ENCODE measurements around the gene CDH2.

DNA sequence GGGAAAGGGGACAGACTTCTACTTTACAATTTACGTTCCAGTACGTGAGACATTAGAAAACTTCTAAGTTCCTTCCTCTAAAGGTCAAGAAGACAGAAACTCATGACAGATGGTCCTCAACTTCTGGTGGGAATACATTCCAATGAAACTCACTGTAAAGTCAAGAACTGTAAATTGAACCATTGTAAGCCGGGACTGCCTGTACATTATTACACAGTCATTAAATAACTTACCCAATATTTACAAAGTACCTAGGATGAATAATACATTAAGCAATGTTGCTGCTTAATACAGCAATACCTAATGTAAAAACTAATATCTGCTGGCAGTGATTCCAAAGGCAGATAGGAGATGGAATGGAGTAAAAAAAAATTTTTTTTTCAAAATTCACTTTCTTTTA, 51.9 kb downstream of the CDH2 start:
- TF ChIP-seq GLIS3 (CRISPR knock-in tag; IDR thresholded peaks at IDR 0.05), result no peak
- TF ChIP-seq ZNF8 (CRISPR knock-in tag; IDR thresholded peaks at IDR 0.05), result no peak
- no peak for TF ChIP-seq ZNF70 (CRISPR knock-in tag; IDR thresholded peaks at IDR 0.05)
- TF ChIP-seq ZC3H10 (CRISPR knock-in tag; IDR thresholded peaks at IDR 0.05), result no peak
- TF ChIP-seq, protein P1, sequence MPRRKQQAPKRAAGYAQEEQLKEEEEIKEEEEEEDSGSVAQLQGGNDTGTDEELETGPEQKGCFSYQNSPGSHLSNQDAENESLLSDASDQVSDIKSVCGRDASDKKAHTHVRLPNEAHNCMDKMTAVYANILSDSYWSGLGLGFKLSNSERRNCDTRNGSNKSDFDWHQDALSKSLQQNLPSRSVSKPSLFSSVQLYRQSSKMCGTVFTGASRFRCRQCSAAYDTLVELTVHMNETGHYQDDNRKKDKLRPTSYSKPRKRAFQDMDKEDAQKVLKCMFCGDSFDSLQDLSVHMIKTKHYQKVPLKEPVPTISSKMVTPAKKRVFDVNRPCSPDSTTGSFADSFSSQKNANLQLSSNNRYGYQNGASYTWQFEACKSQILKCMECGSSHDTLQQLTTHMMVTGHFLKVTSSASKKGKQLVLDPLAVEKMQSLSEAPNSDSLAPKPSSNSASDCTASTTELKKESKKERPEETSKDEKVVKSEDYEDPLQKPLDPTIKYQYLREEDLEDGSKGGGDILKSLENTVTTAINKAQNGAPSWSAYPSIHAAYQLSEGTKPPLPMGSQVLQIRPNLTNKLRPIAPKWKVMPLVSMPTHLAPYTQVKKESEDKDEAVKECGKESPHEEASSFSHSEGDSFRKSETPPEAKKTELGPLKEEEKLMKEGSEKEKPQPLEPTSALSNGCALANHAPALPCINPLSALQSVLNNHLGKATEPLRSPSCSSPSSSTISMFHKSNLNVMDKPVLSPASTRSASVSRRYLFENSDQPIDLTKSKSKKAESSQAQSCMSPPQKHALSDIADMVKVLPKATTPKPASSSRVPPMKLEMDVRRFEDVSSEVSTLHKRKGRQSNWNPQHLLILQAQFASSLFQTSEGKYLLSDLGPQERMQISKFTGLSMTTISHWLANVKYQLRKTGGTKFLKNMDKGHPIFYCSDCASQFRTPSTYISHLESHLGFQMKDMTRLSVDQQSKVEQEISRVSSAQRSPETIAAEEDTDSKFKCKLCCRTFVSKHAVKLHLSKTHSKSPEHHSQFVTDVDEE (CRISPR knock-in tag; IDR thresholded peaks at IDR 0.05), result no peak
